Astrocyte (in vitro differentiated cells and primary cell): ENCODE measurements around the gene LY9.

ENCODE experiments used
- CTCF ChIP-seq: IDR thresholded peaks from 2 replicates; pipeline ENCODE4 v1.5.1; 2011; ENCODE audit warnings: low read depth, mild to moderate bottlenecking, inconsistent platforms, low read length, moderate library complexity; ENCODE audit not compliant: insufficient read depth
- EZH2 ChIP-seq: IDR thresholded peaks from 2 replicates; pipeline ENCODE4 v1.6.1; 2012; ENCODE audit warnings: mild to moderate bottlenecking, low read length, inconsistent platforms; ENCODE audit not compliant: insufficient read depth

- no peak for TF ChIP-seq CTCF
- no peak for TF ChIP-seq EZH2
Observed at GRCh38 chr1:160814856-160815255, 18.9 kb downstream of the LY9 start.
